ENCODE data around the gene LRRC71. TPM values are rescaled to one million over a fixed set of nuclear protein-coding genes. Genes with fewer than 3 reads are reported as not detected.

The LRRC71 gene
- total and polyA plus RNA-seq, 2 of the 13 experiments (the other 11 are each of a cell fraction or from before 2014, with no cell fraction given): not detected

GRCh38 chr1:156914440-156914856 is 6.0 kb upstream of the LRRC71 start:
- H3K4me3 ChIP-seq (replicated peaks in 1 of 3; ENCODE audit: insufficient read depth in 1 of 3, low read depth in 2 of 3, low read length in 3 of 3): no peak overlapping the region
- peaks cover 1 to 8% of the 10 kb centered on the region in 2 experiments; a peak in 1 of 5 replicates for H3K27me3 ChIP-seq (ENCODE audit: control insufficient read depth in 1 of 2, insufficient read depth in 2 of 2, low read length in 2 of 2)
- H3K79me2 ChIP-seq (ENCODE audit: insufficient read depth, low read length): no peaks in the 10 kb centered on the region
- TF ChIP-seq IKZF4 (CRISPR knock-in tag; IDR thresholded peaks at IDR 0.05; ENCODE audit: borderline replicate concordance, low read depth, not compliant biosample characterization) (no peak), KDM1A (CRISPR knock-in tag; IDR thresholded peaks at IDR 0.05) (no peak), GPBP1L1 (CRISPR knock-in tag; IDR thresholded peaks at IDR 0.05) (no peak), HIC2 (CRISPR knock-in tag; IDR thresholded peaks at IDR 0.05; ENCODE audit: low read depth) (no peak), MXD3 (CRISPR knock-in tag; IDR thresholded peaks at IDR 0.05) (no peak), ZNF547 (CRISPR knock-in tag; IDR thresholded peaks at IDR 0.05) (no peak), ZNF710 (CRISPR knock-in tag; IDR thresholded peaks at IDR 0.05; ENCODE audit: borderline replicate concordance) (no peak)
- H3K4me2 ChIP-seq (ENCODE audit: low read depth, low read length): no peak overlapping the region
- in situ Hi-C loops (cut with HindIII; ENCODE audit: extremely low pct_ligation_motif_present, low pct_unique_long_range_greater_than_20kb): no loop called here
- no peaks in the 10 kb centered on the region for H3K4me1 ChIP-seq (ENCODE audit: insufficient read depth, low read length)
- intact Hi-C loops (cut with micrococcal nuclease; ENCODE audit: unreplicated experiment): no loop called here
- CTCF ChIA-PET (ENCODE audit: low intra/inter-chr PET ratio, low total read pairs): no interaction called here
- no TSS peak for BruUV-seq (replicated peaks)
- no peak for FAIRE-seq
- no peaks in the 10 kb centered on the region for H3K9me3 ChIP-seq (ENCODE audit: low read length)
- no peak overlapping the region for H3K27ac ChIP-seq (ENCODE audit: extremely low read length, insufficient read depth, low read length)
- H3K9ac ChIP-seq (ENCODE audit: insufficient read depth, low read depth, low read length): no peak overlapping the region
- no peaks in the 10 kb centered on the region for H4K20me1 ChIP-seq (ENCODE audit: insufficient read depth, low read length)
- ATAC-seq: no peak
- POLR2A ChIA-PET: no interaction called here
- DNase-seq (ENCODE audit: low spot score): no peak
- no peak overlapping the region for H2AFZ ChIP-seq (ENCODE audit: low read length)
- no peaks in the 10 kb centered on the region for H3K36me3 ChIP-seq (replicated peaks in 1 of 2; ENCODE audit: control insufficient read depth in 1 of 2, insufficient read depth in 2 of 2, low read length in 2 of 2)
- 25% methylated on average over 5 of the region's 9 CpGs for WGBS (ENCODE audit: low lambda C conversion rate)

Measured in HepG2 (cell line).